Measurements from ENCODE around the gene LMF1. TPM values are rescaled to one million over a fixed set of nuclear protein-coding genes. Genes with fewer than 3 reads are reported as not detected.

The LMF1 gene
- polyA plus RNA-seq, 3 donors: 5.9 to 14.7 (median 10.6) TPM

DNA sequence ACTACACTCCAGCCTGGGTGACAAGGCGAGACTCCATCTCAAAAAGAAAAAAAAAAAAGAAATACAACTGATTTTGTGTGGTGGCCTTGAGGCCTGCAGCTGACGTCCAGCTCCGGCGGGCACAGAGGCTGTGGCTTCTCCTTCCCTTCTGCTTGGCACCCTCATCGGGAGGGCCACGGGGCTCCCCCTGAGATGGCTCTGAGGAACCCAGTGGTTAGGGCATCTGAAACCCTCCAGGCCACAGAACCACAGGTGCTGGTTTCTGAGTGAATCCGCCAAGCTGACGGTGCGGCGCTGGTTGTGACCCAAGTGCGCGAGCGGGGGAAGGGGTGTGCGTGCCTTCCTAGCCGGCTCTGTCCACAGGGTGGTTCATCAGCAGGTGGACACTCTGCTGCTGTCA is 63.4 kb downstream of the LMF1 start:
- H3K4me2 ChIP-seq (replicated peaks; ENCODE audit: extremely low read depth, low read length, poor library complexity, severe bottlenecking): no peak overlapping the region
- H3K4me1 Mint-ChIP-seq: no peaks in the 10 kb centered on the region
- no peak overlapping the region for H3K27ac Mint-ChIP-seq
- no peaks in the 10 kb centered on the region for H3K27me3 Mint-ChIP-seq (ENCODE audit: low read depth in 3 of 3)
- no peak overlapping the region for H3K9ac ChIP-seq (ENCODE audit: insufficient read depth, low read length, poor library complexity, severe bottlenecking)
- H2AFZ ChIP-seq (ENCODE audit: insufficient read depth, low read depth, low read length, poor library complexity, severe bottlenecking): no peak overlapping the region
- no peaks in the 10 kb centered on the region for H3K79me2 ChIP-seq (ENCODE audit: insufficient read depth, low read length)
- no peaks in the 10 kb centered on the region for H3K4me1 ChIP-seq (ENCODE audit: control insufficient read depth in 1 of 2, insufficient read depth in 2 of 2, low read length in 2 of 2)
- H3K9me3 ChIP-seq (replicated peaks in 1 of 2; ENCODE audit: control insufficient read depth in 1 of 2, insufficient read depth in 1 of 2, low read length in 2 of 2): peaks cover 36 to 46% of the 10 kb centered on the region in 2 donors
- no peak overlapping the region for H3K27ac ChIP-seq (ENCODE audit: low read depth in 1 of 2, low read length in 2 of 2)
- WGBS (ENCODE audit: insufficient coverage): over 99% methylated on average over 14 of the region's 15 CpGs
- no peaks in the 10 kb centered on the region for H3K27me3 ChIP-seq (ENCODE audit: control insufficient read depth in 2 of 2, insufficient read depth in 2 of 2, low read length in 2 of 2)
- peaks cover 29 to 46% (median 39%) of the 10 kb centered on the region in 7 donors for H3K9me3 Mint-ChIP-seq
- H3K36me3 Mint-ChIP-seq: peaks cover 25 to 38% of the 10 kb centered on the region in 2 donors
- H4K20me1 ChIP-seq (ENCODE audit: insufficient read depth, low read length): no peaks in the 10 kb centered on the region
- intact Hi-C loops (cut with micrococcal nuclease): no loop called here
- H3K4me3 ChIP-seq (replicated peaks in 1 of 3; ENCODE audit: low read depth in 2 of 3, low read length in 3 of 3): no peak overlapping the region
- peaks cover 0 to 23% of the 10 kb centered on the region in 2 donors for H3K36me3 ChIP-seq (replicated peaks in 1 of 2; ENCODE audit: control insufficient read depth in 1 of 2, insufficient read depth in 2 of 2, low read length in 2 of 2)
- H3K4me3 Mint-ChIP-seq: no peak overlapping the region
- DNase-seq: no peak
- TF ChIP-seq, protein P1, sequence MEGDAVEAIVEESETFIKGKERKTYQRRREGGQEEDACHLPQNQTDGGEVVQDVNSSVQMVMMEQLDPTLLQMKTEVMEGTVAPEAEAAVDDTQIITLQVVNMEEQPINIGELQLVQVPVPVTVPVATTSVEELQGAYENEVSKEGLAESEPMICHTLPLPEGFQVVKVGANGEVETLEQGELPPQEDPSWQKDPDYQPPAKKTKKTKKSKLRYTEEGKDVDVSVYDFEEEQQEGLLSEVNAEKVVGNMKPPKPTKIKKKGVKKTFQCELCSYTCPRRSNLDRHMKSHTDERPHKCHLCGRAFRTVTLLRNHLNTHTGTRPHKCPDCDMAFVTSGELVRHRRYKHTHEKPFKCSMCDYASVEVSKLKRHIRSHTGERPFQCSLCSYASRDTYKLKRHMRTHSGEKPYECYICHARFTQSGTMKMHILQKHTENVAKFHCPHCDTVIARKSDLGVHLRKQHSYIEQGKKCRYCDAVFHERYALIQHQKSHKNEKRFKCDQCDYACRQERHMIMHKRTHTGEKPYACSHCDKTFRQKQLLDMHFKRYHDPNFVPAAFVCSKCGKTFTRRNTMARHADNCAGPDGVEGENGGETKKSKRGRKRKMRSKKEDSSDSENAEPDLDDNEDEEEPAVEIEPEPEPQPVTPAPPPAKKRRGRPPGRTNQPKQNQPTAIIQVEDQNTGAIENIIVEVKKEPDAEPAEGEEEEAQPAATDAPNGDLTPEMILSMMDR (IDR thresholded peaks at IDR 0.05): no peak

DNA sequence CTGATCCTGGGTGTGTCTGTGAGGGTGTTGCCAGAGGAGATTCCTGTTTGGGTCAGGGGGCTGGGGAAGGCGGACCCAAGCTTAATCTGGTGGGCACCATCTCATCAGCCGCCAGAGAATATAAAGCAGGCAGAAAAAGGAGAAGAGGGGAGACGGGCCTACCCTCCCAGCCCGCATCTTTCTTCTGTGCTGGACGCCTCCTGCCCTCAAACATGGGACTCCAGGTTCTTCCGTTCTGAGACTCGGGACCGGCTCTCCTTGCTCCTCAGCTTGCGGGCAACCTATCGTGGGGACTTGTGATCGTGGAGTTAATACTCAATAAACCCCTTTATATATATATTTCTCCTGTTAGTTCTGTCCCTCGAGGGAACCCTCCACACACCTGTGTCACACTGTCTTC is 64.5 kb downstream of the LMF1 start:
- H3K9me3 Mint-ChIP-seq: peaks cover 29 to 46% (median 39%) of the 10 kb centered on the region in 7 donors
- intact Hi-C loops (cut with micrococcal nuclease): no loop called here
- Histone ChIP-seq H3K4me2 (replicated peaks; ENCODE audit: extremely low read depth, low read length, poor library complexity, severe bottlenecking) (no peak overlapping the region), H3K27me3 (ENCODE audit: control insufficient read depth in 2 of 2, insufficient read depth in 2 of 2, low read length in 2 of 2) (no peaks in the 10 kb centered on the region), H2AFZ (ENCODE audit: insufficient read depth, low read depth, low read length, poor library complexity, severe bottlenecking) (no peak overlapping the region), H3K36me3 (replicated peaks in 1 of 2; ENCODE audit: control insufficient read depth in 1 of 2, insufficient read depth in 2 of 2, low read length in 2 of 2) (peaks cover 0 to 23% of the 10 kb centered on the region in 2 donors), H3K79me2 (ENCODE audit: insufficient read depth, low read length) (no peaks in the 10 kb centered on the region), H3K27ac (ENCODE audit: low read depth in 1 of 2, low read length in 2 of 2) (no peak overlapping the region), H4K20me1 (ENCODE audit: insufficient read depth, low read length) (no peaks in the 10 kb centered on the region), H3K4me1 (ENCODE audit: control insufficient read depth in 1 of 2, insufficient read depth in 2 of 2, low read length in 2 of 2) (no peaks in the 10 kb centered on the region), H3K9ac (ENCODE audit: insufficient read depth, low read length, poor library complexity, severe bottlenecking) (no peak overlapping the region), H3K9me3 (replicated peaks in 1 of 2; ENCODE audit: control insufficient read depth in 1 of 2, insufficient read depth in 1 of 2, low read length in 2 of 2) (peaks cover 36 to 46% of the 10 kb centered on the region in 2 donors), H3K4me3 (replicated peaks in 1 of 3; ENCODE audit: low read depth in 2 of 3, low read length in 3 of 3) (no peak overlapping the region)
- no peaks in the 10 kb centered on the region for H3K4me1 Mint-ChIP-seq
- 98% methylated on average over 10 of the region's 12 CpGs for WGBS (ENCODE audit: insufficient coverage)
- no peak overlapping the region for H3K27ac Mint-ChIP-seq
- no peak overlapping the region for H3K4me3 Mint-ChIP-seq
- DNase-seq: no peak
- TF ChIP-seq, protein P1 (IDR thresholded peaks at IDR 0.05): no peak
- H3K36me3 Mint-ChIP-seq: peaks cover 25 to 38% of the 10 kb centered on the region in 2 donors
- H3K27me3 Mint-ChIP-seq (ENCODE audit: low read depth in 3 of 3): no peaks in the 10 kb centered on the region

Measured in CD14-positive monocyte (primary cell).